SK-N-DZ (cell line): ENCODE results near the gene RASA1. TPM values are rescaled to one million over a fixed set of nuclear protein-coding genes. Genes with fewer than 3 reads are reported as not detected.
A peak's percentile ranks its signal among the peaks of the same experiment; 100 is the strongest.
"Not testable (repeated sequence)": the region's sequence is repeated elsewhere in the genome, so short reads cannot be mapped to it uniquely, and the experiment has no call there.

Experiments
- DNase-seq: peaks from one replicate; pipeline ENCODE4 v3.0.0-alpha.2; 2015; ENCODE audit warnings: low spot score
- polyA plus RNA-seq, 2 experiments: library from polyadenylated mRNA; depleted of rRNA; stranded (reverse); fragments of >200 nt; gene quantifications; 2 replicates each; pipeline ENCODE4 v1.2.3, GENCODE V29; 2014

The RASA1 gene
- polyA plus RNA-seq (2014; cell fraction: cytosol; rRNA removed), result 20.4 and 22.5 TPM in 2 replicates
- 27.0 and 30.6 TPM in 2 replicates for polyA plus RNA-seq (2014; cell fraction: nucleus; rRNA removed)

DNA sequence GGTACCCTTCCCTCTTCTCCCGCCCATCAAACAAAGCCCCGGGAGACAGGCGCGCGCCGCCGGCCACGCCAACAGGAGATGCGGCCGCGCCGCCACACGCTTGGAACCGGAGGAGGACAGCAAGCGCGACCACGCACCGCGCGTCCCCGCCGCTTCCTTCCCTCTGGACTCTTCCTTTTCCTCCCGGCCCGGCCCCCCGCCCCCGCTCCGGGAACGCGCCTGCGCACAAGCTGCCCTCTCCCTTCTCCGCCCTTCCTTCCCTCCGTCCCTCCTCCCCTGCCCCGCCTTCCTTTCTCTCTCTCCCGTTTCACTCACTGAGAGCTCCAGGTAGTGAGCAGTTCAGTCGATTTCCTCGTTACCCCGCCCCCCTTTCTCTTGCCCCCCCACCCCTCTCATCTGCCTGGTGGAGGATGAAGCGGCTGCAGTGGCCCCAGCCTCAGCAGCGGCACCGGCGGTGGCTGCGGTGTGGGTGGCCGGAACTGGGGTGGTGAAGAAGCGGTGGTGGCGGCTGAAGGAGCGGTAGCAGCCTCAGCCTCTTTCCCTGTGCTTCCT, at the start of gene RASA1:
RASA1 (plus strand) TSS at position 310 of the 552 bp plus-strand sequence. CDS start 569 bp downstream, outside the sequence.
- peak; percentile 94 for DNase-seq

DNA sequence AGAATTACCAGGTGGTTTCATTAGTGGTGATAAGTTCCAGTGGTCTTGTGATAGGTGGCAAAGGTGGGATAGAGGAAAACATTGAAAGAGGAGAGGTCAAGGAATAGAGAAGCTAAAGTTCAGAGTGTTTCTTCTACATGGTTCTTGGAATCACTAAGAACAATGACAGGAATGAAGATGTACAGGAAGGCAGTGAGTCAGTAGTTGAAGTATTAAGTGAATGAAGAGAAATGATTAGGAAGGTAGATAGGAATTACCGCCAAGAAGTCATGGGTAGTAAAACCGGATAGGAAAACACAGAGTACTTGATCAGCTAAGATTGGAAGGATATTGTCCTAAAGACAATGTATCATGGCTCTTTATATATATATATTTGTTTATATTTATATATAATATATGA, 37.9 kb upstream of the RASA1 start:
- DNase-seq, result no peak

DNA sequence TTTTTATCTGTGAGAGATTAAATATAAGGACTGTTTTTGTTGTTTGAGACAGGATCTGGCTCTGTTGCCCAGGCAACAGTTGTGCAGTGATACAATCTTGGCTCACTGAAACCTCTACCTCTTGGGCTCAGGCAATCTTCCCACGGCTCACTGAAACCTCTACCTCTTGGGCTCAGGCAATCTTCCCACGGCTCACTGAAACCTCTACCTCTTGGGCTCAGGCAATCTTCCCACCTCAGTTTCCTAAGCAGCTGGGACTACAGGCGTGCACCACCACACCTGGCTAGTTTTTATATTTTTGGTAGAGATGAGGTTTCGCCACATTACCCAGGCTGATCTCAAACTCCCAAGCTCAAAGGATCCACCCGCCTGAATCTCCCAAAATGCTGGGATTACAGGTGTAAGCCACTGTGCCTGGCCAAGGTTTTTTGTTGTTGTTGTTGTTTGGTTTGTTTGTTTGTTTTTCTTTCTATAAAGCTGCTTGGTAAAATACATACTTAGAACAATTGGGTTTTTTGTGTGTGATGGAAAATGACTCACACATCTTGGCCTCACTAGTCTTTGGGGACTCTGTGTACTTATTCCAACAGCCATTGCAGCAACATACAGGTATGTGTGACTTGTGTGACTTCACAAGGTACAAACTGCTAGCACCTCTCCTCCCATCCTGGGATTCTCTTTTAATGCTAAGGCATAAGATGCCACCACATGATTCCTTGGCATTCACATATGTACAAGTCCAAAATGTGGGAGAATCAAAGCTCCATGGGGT, 36.5 kb upstream of the RASA1 start:
- DNase-seq, result no peak

DNA sequence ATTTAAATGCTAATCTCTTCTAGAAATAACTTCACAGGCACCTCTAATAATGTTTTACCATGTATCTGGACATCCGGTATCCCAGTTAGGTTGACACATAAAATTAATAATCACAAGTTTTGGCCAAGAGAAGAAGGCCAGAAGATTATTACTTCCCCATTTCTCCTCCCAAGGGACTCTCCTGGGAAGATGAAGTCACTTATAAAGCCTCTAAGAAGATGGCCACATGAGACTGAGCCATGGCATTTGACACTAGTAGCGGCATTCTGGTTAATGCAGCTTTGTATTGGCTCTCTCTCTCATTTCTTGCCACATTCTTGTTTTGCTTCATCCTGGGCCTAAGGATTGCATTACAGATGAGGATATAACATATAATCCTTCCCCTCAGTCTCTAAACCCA, 34.5 kb upstream of the RASA1 start:
- DNase-seq, result no peak

DNA sequence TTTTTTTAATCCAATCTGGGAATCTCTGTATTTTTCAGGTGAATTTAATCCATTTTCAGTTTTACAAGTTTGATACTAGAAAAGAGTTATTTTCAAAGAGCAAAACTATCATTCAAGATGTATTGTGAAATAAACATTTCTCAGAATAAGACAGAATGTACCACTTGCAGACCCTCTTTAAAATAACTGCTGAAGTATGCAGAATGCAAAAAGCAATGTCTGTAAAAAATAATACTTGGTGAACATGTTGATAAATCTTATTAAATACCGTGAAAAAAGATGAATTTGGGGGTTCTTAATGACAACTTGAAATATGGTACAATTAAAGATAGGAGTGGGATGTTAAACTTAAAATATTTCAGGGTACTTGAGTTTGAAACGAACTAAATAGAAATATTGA, 26.1 kb upstream of the RASA1 start:
- DNase-seq, result no peak

DNA sequence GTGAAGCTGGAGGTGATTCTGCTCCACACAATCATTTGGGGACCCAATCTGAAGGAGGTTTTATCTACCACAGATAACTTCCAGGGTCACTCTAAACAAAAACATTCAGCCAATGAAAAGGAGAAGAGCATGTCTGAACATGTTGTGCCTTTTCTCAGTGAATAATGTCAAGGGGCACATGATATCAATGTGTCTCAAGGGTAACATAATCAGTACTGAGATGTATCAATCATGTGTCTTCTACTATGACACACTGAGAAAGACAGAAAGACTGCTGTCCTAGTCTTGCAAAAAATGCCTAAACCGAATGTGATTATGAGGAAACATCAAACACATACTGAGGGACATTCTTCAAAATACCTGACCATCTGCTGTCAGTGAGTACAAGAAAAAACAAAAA, 25.4 kb upstream of the RASA1 start:
- no peak for DNase-seq

DNA sequence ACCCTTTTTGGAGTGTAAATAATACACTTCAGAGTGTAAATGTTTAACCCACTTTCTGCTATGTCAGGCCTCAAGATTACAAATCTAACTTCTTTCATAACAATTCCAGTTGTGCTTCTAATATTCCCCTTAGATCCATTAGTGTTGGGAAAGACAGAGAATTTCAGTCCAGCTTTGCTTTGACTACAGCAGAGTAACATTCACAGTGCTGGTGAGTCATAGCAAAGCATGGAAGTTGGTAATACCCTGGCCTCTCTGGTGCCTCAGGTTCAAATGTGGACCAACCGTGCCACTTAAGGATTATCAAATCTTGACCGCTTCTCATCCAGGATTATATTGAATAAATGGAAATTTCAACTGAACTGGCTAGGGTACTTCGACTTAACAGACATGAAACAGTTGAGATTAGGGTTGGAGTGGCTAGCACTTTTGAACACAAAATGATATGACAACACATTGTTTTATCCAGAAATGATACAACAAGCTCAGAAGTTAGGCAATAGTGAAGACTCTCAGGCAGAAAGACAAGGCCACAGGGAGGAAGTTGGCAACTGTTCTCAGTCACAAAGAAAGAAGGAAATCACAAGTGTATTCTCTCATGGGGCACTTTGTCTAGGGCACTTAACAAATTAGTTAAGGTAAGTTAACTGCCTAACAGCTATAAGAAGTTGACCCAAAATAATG, 24.4 kb upstream of the RASA1 start:
- DNase-seq, result no peak

DNA sequence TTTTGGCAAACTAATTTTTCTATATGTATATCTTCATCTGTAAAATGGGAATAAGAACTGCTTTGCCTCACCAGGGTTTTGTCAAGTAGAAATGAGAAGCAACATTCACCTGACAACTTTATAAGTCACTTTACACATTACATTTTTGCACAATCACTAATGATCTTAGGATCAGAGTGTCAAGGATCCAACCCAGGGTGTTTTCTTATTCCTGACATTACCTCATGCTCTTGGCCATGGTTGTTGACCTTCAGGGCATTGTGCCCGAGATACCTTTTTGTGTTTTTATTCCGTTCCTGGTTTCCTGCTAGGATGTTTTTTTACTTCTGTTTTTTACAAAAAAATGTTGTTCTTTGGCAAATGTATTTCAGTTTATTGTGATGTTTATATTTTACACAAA, 22.2 kb upstream of the RASA1 start:
- DNase-seq, result no peak

DNA sequence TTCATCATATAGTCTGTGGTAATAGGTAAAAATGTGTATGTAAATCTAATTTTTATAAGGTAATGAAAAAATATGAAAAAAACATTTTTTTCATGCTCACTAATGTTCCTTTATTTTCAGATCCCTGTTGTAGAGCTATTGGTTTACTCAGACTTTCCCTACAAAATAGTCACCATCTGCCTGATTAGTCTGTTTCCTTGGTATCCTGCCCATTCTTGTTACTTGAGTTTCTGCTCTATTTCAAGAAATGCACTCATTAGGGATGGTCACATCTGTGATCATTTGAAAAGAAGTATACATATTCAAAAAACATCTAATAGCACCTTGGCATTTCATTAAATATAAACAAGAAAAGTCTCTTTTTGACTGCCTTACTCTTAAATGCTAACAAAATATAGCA, 21.6 kb upstream of the RASA1 start:
- no peak for DNase-seq

DNA sequence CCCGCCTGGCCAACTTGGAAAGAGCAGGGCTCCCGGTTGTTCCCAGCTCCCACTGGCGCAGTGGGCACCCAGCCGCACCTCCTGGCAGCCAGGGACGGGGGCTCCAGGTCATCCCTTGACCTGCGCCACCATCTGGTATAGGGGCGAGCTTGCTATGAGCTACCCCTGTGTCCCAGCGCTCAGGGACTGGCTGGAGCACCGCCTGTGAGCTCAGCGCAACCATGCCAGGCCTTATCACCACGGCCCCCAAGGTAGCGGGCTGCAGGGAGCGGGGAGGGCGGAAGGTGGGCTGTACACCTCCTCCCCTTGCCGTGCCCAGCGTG, 15.4 kb upstream of the RASA1 start:
- no peak for DNase-seq

DNA sequence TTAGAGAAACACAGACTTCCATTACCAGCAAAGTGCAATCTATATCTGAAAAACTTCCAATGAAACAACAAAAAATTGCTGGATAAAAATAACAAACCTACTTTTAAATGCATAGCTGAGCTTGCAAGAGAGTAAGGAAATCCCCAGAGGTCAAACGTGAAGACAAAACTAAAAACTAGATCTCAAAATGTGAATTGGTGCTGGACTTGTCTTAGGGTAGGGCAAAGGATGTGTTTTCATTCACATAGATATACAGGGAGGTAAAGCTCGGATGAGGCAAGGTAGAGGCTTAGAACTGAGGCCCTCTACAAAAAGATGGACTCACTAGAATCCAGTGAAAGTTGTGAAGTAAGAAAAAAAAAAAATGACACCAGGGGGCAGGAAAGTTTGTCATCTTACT, 13.6 kb upstream of the RASA1 start:
- DNase-seq, result no peak

DNA sequence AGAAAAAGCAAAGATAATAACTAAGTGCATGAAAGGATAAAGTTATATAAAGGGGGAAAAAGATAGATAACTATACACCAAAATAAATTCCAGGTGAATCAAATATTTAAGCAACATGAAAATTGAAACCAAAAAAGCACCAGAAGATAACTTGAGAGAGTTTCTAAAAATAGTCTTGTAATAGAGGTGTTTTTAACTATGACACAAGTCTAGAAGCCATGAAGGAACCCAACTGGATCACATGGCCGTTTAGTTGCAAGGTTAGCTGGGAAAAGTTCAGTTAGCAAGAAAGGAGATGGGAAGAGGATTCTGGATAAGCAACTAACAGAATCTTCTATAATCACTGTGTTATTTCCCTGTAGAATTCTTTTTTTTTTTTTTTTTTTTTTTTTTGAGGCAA, 9.2 kb upstream of the RASA1 start:
- DNase-seq, result no peak

DNA sequence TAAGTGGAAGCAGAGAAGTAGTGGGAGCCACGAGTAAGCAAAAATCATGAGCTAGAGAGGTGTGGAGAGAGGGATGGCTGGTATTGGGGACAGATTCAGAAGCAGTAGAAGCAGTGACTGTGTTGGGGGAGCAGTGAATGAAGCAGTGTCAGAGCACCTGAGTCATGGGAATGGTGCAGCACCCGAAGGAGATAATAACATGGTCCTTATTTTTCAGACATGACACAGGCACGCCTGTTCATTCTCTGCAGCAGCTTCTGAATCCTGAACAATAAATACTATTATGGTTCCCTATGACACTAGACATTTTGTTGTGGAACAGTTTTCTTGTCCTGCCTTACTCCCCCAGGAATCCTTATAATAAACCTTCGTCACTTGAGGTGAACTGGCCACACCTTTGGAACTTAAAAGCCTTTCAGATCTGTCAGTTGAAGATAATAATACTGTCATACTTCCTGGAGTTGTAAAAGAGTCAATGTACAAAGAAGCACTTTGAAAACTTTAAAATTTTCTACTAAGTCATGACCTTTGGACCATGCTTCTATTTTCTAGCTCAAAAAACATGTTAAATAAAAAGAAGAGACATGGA, 7.0 kb upstream of the RASA1 start:
- DNase-seq, result no peak

DNA sequence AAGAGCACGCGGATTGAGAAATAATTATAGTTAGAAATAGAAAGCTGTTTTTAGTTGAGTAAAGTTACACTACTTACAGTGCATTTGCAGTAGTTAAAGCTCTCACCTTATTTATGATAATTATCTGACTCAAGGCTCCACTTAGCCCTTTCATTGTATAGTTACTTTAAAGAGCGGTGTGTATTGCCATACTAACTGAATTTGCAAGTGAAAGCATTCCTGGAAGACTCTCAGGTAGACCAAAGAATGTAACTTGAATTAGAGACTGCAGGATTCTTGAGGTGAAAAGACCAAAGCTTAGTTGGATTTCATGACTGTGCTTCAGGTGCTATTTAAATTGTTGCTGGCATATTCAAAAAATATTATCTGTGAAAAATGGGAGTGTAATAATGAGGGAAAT, 4.2 kb upstream of the RASA1 start:
- DNase-seq, result no peak

DNA sequence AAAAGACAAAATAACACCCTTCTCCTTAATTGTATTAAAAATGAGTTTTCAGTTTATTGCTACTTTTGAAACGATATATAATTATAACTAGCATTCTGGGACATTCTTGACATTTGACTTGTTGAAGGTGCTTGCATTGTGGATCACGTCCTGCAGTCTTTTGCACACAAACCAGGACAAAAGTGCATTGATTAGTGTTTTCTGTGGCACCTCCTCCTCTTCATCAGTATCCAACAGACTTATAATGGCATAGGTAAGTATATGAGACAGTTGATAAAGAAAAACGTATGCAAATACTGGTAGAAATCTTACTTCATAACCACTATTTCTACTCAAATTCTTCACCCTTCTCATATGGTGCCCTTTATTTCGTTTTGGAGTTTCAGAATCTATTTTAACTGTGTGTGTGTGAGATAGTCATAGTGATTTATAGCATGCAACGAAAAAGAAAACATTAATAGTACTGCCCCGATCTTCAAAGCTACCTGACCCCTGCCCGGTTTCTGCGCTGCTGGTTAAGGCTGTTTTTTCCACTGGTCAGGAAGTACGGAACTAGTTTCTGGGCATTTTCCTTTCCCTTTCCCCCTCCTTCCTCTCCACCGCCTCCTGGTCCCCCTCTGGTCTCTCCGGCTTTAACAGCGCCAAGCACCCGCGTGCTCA, 639 bp upstream of the RASA1 start:
- no peak for DNase-seq

DNA sequence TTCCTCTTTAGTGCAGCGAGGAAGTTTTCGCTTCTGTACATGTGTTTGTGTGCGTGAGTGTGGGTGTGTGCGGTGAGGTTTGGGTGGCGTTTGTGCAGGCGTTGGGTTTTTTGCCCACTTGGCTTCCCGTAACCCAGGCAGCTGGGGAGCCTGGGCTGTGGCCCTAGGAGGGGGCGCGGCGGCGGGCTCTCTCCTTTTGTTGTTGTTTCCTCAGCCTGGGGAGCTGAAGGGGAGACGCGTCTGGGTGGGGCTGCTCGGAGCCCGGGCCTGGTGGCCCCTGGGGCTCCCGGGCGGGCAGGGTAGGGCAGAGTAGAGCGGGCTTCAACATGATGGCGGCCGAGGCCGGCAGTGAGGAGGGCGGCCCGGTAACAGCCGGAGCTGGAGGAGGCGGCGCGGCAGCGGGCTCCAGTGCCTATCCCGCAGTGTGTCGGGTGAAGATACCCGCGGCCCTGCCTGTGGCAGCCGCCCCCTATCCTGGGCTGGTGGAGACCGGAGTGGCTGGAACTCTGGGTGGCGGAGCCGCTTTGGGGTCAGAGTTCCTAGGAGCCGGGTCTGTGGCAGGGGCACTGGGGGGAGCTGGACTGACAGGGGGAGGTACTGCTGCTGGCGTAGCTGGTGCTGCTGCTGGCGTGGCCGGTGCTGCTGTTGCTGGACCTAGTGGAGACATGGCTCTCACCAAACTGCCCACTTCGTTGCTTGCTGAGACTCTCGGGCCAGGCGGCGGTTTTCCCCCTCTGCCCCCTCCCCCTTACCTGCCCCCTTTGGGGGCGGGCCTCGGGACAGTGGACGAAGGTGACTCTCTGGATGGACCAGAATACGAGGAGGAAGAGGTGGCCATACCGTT, 665 bp downstream of the RASA1 start:
- peak; percentile 70 for DNase-seq

DNA sequence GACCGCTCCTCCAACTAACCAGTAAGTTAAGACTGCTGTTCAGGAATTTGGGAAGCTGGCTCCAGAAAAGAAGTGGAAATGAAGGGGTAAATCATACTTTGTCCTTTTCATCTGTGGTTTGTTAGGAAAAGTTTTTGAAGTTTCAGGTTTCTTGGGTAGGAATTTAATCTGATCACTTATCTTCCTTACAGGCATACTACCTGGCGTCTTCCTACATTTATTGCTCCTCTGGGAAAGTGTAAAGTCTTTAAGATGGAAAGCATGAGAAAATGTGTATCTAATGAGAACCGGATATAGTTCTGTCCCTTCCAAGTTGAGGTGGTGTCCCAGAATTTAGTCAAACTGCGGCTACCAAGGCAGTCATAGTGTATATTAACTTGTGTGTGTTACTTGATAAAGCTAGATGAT, 1.3 kb downstream of the RASA1 start:
- DNase-seq, result no peak

DNA sequence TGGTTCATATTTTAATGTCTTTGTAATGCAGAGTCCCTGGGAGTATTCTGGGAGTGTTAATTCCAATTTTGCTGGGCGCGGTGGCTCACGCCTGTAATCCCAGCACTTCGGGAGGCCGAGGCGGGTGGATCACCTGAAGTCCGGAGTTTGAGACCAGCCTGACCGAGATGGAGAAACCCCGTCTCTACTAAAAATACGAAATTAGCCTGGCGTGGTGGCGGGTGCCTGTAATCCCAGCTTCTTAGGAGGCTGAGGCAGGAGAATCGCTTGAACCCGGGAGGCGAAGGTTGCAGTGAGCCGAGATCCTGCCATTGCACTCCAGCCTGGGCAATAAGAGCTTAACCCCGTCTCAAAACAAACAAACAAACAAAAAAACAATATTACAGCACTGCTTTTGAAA, 3.2 kb downstream of the RASA1 start:
- not testable (repeated sequence) for DNase-seq

DNA sequence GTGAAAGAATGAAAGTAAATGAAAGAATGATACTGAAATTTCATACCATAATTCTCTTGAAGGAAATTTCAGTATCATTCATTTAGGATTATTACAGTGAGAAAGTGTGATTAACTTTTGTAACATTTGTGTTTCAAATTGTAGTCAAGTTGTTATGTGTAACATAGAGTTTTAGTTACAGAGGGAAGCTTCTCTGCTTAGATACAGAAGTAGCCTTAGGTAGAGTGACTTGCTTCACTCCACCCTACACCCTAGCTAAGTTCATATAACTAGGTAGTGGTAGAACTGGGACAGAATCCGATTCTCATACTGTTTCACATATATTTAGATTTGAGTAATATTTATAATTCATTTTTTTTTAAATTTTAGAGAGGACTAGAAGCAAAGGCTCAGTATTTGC, 9.0 kb downstream of the RASA1 start:
- DNase-seq, result no peak

DNA sequence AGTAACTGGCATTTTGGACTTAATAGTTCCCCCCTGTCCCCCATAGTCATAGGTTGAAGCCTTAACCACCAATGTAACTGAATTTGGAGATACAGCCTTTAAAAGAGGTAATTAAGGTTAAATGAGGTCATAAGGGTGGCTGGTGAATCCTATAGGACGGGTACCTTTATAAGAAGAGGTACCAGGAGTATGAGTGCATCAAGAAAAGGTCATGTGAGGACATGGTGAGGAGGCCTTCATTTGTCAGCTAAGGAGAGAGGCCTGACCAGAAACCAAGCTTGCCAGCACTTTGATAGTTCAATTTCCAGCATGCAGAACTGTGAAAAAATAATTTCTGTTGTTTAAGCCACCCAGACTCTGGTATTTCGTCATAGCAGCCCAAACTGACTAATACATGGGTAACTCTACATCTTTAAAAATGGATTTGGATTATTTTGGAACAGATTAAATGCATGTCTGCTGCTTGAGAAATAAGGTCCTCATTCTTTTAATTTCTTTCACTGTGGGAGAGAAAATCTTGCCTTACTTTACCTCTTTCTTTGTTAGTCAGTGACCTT, 9.7 kb downstream of the RASA1 start:
- DNase-seq, result no peak

DNA sequence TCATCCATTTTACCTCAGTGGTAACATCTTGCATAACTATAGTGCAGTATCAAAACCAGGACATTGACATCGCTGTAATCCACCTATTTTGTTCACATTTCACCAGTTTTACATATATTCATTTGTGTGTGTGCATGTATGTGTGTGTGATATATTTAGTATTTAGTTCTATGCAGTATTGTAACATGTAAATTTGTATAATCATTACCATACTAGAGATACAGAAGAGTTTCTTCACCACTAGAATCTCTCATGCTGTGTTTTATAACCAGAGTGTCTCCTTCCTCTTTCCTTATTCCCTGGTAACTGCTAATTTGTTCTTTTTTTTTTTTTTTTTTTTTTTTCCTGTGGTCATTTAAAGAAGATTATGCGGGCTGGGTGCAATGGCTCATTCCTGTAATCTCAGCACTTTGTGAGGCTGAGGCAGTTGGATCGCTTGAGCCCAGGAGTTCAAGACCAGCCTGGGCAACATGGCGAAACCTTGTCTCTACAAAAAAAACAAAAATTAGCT, 11.0 kb downstream of the RASA1 start:
- DNase-seq, result no peak
